Activated CD4-positive, alpha-beta T cell treated with anti-CD3 and anti-CD28 coated beads, Interleukin-2, Interleukin-6, amounts not matched to agents 100 ng/mL and 50 ng/mL, durations not matched to agents 16 hours and 8 hours (primary cell): ENCODE data around the gene MEIS1.
A peak's percentile ranks its signal among the peaks of the same experiment; 100 is the strongest.
"Not testable (repeated sequence)": the region's sequence is repeated elsewhere in the genome, so short reads cannot be mapped to it uniquely, and the experiment has no call there.

ENCODE experiments used
- DNase-seq: peaks from one replicate; pipeline ENCODE4 v3.0.0-alpha.2; 2020

MEIS1 gene

DNA sequence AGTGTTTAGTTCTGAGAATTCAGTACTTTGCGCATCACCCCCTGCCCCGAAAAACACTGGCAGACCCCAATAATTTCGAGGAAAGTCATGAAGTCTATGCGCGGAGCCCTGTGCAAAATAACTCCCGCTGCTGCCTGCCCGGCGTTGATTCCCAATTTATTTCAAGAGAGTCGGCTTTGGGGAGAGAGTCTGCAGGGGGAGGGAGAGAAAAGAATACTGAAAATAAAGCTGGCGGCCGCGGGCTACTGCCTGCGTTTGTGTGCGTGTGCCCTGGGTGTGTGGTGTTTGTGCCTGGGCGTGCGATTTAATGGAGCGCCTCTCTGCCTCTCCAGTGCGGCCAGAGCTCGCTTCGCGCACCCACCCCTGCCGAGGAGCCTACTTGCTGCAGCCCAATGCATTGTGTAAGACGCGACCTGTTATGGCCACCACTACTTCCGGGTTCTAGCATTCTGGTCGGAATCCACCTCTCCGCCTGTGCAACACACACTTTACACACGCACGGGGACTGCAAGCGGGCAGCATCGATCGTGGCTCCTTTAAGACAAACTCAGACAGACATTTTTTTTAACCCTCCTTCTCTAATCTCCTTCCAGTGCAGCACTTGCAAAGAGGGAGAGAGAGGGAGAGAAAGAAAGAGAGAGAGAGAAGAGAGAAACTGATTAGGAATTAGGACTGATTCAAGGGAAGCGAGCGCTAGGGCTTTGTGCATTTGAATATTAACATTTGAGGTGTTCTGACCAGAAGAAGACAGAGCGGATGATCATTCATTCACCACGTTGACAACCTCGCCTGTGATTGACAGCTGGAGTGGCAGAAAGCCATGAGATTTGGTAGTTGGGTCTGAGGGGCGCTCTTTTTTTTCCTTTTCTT, at the start of gene MEIS1:
TSS of gene MEIS1 (plus strand) at position 447 of the 870 bp plus-strand sequence. CDS start 732 bp downstream, outside the sequence.
- DNase-seq: peak; percentile 64

DNA sequence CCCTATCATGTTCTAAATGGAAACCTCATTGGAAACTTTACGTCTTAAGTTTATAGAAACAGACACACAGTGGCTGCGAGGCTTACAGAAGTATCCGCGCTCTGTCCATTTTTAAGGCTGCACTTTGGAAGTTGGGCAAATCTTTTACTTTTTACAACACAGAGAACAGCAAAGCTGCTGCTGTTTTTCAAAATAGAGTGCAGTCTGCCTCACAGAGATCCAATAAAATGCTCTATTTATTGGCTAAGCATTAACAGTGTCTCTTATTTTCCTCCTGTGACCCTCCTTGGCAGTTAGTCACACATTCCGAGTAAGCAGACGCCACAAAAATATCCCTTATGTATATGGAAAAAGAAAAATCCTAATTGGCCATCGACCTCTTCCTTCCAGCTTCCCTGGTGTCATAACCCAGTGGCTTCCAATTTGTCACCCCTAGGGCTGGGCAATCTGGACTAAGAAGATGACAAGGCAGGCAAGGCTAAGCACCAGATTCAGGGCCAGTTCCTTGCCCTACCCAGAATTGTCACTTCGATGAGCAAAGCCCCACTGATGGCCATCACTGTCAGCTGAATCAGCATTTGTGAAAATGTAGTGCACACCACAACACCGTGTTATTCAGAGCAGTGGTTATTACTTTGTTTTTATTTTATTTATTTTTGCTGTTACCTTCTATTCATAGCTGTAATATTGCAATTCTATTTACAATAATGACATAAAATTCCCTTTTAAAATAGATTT, 47.7 kb upstream of the MEIS1 start:
- no peak for DNase-seq

DNA sequence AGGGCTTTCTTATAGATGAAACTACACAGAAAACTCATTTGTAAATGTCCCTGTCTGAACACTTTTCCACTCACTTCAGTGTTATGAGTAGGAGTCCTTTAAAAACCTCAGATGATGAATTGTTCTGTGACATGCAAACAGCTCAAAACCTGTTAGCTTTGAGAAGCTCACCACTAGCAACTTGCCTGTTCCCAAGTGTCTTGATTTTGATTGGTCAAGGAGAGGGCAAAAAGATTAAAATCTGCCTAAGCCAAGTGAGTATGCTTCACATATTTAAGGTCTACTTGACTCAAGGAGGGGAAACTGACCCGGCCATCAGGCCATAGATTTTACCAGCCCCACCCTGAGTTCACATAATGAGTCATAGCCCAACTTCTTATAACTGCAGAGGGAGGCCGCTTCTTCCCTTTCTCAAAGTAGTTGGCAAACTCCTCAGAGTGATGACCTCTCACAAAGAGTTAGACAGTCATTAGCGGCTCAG, 45.2 kb upstream of the MEIS1 start:
- DNase-seq: no peak

DNA sequence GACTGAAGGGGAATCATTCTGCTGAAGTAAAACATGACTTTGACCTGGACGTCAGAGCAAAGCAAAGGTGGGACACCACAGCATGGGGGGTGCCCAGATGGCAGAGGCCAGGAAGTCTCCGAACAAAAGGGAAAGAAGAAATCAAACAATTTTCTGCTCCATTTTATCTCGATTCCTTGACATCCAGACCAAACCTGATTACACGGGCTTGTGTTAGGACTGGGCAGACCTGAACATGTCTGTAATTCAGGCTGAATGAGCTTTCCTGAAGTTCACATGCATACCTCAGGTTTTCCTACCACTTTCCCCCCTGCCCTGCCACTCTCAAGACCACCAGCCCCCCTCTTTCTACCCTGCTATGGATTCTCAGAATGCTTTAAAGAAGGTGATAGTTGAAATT, 44.8 kb upstream of the MEIS1 start:
- no peak for DNase-seq

- no peak for DNase-seq
Measured at GRCh38 chr2:66390811-66391210, 44.1 kb upstream of the MEIS1 start.

DNA sequence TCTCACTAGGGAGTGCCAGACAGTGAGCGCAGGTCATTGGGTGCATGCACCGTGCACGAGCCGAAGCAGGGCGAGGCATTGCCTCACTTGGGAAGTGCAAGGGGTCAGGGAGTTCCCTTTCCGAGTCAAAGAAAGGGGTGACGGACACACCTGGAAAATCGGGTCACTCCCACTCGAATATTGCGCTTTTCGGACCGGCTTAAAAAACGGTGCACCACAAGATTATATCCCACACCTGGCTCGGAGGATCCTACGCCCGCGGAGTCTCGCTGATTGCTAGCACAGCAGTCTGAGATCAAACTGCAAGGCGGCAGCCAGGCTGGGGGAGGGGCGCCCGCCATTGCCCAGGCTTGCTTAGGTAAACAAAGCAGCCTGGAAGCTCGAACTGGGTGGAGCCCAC, 43.7 kb upstream of the MEIS1 start:
- DNase-seq: not testable (repeated sequence)

GRCh38 chr2:66405473-66405872, 29.5 kb upstream of the MEIS1 start:
- no peak for DNase-seq

GRCh38 chr2:66408905-66409304, 26.0 kb upstream of the MEIS1 start:
- DNase-seq: no peak

DNA sequence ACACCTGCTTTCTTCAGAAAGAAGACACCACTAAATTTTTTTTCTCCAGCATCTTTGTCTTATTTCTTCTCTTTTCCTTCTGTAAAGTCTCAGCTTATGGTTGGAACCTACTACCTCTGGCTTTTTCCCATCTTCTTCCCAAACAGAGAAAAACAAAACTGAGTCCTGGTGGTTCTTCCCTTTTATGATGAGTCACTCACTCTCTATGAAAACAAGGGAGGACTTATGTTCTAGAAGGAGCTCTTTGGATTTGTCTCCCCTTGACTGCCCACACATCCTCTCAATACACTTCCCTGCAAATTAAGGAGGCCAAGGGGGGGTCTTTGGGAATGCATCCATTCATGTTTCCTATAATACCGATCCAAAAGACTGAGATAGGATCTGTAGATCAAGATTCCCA, 22.1 kb upstream of the MEIS1 start:
- DNase-seq: no peak

DNA sequence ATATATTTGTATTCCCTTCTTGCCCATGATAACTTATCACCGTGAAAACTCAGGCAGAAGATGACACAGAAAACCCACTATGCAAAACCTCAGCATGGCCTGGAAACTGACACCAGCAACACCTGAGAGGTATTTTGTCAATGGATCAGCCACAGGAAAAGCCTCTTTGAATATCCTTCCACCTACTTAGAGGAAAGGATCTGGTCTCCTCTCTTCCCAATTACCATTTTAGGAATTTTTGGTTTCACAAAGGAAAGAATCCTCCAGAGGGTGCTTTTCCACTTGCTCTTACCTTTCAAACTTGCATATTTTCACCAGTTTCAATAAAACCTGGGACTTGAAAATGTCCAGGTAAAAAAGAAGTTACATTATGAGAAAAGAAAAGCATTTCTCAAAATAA, 20.0 kb upstream of the MEIS1 start:
- no peak for DNase-seq

GRCh38 chr2:66418381-66418780, 16.5 kb upstream of the MEIS1 start:
- no peak for DNase-seq

- no peak for DNase-seq
Measured at GRCh38 chr2:66421612-66422011, 13.3 kb upstream of the MEIS1 start.

GRCh38 chr2:66423391-66424124, 11.4 kb upstream of the MEIS1 start:
- no peak for DNase-seq

DNA sequence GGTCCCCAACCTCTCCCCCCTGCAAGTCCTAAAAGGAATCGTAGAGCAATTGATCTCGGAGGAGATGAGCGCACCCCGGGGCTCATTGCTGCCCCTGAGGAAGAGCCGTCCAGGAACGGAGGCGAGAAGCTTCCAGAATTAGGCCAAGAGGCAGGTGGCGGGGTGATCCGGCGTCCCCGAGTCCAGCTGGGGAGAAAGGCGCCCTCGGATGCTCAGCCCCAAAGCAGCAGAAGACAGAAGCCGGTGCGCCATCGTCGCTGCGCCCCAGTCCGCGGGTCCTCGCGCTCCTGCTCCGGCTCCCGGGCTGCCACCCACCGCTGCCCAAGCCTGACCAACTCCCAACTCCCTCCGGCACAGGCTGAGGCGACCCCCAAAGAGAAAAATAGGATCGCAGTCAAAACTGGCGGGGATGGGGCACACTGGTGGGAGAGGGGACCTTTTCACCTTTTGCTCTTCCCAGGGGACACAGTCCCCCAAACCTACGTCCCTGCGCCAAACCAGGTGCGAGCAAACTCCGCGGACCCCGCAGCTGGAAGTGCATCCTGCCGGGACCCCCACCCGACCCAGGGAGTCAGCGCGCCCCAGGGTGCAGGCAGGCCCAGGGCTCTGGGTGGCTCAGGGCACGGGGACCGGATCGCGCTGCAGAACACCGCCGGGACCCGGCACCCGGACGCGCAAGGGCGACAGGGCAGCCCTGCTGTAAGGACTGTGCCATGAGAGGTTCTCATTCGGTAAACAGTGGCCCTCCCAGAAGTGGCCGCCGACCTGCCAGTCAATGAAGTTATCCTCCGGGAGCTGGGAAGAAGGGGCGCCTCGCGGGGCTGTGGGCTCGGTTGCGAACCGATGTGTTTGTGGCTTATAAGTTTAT, 8.4 kb upstream of the MEIS1 start:
- DNase-seq: no peak

DNA sequence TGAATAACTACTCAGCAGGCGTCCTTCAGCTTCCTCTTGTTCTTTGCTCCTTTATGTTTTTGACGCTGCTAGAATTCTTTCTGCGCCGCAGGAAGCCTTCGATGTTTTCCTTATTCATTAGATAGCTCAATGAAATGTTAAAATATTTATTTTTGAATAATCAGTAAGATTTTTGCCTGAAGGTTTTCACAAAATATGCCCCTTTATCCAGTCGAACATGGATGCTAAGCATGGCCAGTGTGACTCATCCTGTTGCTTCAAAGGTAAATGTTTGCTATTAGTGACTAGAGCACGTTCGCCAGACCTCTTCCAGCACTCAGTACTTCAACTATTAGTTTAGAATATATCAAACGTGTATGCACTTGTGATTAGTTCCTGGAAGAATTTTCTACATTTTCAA, 7.6 kb upstream of the MEIS1 start:
- no peak for DNase-seq

GRCh38 chr2:66428986-66429612, 5.8 kb upstream of the MEIS1 start:
- peak; percentile 43 for DNase-seq

DNA sequence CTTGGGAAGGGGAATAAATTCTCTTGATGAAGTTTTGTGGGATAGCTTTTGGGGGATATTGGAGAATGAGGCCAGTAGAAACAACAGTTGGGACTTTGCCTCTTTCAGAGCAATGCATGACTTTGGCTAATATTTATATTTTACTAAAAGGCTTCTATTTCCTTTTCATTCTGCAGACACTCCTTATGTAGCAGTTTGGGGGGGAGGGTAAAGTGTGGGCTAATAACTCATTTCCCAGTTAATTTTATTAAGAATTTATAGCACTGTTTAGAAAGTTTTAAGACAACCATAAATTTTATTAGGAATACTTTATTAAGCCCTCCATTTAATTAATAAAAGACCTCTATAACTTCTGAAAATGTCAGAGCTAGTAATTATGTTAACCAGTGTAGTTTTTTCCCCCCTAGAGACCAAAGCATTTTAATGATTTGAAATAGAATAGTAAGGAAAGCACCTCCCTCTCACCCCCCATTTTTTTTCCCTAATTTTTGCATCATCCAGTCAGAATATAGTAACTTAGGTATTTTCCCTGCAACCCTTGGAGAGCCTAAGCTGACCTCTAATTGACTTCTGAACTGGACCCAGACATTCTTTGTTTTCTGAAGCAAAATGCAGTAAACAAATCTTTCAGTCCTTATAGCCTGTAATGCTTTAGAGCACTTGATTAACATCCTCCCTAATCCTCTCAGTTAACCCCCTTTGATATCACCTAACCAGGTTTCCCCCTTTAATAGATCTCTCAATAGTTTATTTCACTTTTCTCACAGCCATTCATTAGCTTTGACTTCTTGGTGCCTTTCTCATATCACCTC, 5.0 kb upstream of the MEIS1 start:
- DNase-seq: no peak

- no peak for DNase-seq
Measured at GRCh38 chr2:66430505-66431273, 4.2 kb upstream of the MEIS1 start.

GRCh38 chr2:66431274-66431642, 3.7 kb upstream of the MEIS1 start:
- DNase-seq: no peak
